ENCODE measurements around the gene PRKCA.

Gene PRKCA

DNA sequence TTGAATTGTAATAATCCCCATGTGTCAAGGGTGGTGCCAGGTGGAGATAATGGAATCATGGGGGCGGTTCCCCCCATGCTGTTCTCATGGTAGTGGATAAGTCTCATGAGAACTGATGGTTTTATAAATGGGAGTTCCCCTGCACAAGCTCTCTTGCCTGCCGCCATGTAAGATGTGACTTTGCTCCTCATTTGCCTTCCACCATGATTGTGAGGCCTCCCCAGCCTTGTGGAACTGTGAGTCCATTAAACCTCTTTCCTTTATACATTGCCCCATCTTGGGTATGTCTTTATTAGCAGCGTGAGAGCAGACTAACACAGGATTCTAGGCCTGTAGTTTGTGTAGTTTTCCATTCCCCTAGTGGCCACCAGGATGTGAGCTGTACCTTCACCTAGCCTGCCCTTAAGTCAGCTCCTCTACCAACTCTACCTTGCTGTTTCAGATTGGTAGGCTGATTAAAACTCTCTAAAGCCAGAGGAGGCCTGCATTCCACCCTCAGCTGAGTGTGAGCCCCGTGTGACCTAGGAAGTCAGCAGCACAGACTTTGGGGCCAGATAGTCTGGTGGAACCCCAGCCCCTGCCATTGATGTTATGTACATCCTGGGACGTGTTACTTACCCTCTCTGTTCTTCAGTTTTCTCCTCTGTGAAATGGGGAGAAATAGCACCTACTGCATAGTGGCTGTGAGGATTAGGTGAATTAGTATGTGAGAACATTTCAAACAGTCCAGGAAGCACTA lies 280.1 kb downstream of the PRKCA start:
- Histone ChIP-seq H3K9me3 (ENCODE audit: insufficient read depth, low read depth, low read length) (no peaks in the 10 kb centered on the region; the same call in 1 of the 2 replicates), H3K4me2 (ENCODE audit: low read depth, low read length, poor library complexity, severe bottlenecking) (no peak overlapping the region), H3K9me2 (replicated peaks; ENCODE audit: low read depth, low read length) (no peaks in the 10 kb centered on the region), H3K79me2 (ENCODE audit: insufficient read depth, low read length) (no peaks in the 10 kb centered on the region), H4K20me1 (ENCODE audit: insufficient read depth, low read length, poor library complexity, severe bottlenecking) (no peaks in the 10 kb centered on the region), H3K4me3 (ENCODE audit: low read length, poor library complexity, severe bottlenecking) (no peak overlapping the region), H3K9ac (ENCODE audit: low read depth, low read length, poor library complexity, severe bottlenecking) (no peak overlapping the region), H3F3A (ENCODE audit: low read depth) (no peaks in the 10 kb centered on the region), H3K36me3 (ENCODE audit: insufficient read depth, low read length) (no peaks in the 10 kb centered on the region), H3K27me3 (ENCODE audit: insufficient read depth, low read length, poor library complexity, severe bottlenecking) (no peaks in the 10 kb centered on the region), H2AFZ (ENCODE audit: low read length) (no peak overlapping the region), H3K4me1 (ENCODE audit: insufficient read depth, low read length, poor library complexity, severe bottlenecking) (no peaks in the 10 kb centered on the region)
- TF ChIP-seq, protein P1, sequence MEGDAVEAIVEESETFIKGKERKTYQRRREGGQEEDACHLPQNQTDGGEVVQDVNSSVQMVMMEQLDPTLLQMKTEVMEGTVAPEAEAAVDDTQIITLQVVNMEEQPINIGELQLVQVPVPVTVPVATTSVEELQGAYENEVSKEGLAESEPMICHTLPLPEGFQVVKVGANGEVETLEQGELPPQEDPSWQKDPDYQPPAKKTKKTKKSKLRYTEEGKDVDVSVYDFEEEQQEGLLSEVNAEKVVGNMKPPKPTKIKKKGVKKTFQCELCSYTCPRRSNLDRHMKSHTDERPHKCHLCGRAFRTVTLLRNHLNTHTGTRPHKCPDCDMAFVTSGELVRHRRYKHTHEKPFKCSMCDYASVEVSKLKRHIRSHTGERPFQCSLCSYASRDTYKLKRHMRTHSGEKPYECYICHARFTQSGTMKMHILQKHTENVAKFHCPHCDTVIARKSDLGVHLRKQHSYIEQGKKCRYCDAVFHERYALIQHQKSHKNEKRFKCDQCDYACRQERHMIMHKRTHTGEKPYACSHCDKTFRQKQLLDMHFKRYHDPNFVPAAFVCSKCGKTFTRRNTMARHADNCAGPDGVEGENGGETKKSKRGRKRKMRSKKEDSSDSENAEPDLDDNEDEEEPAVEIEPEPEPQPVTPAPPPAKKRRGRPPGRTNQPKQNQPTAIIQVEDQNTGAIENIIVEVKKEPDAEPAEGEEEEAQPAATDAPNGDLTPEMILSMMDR (conservative IDR thresholded peaks at IDR 0.05; ENCODE audit: low read length), result no peak
- no peak for TF ChIP-seq EZH2phosphoT487 (IDR thresholded peaks at IDR 0.05; ENCODE audit: borderline replicate concordance)

DNA sequence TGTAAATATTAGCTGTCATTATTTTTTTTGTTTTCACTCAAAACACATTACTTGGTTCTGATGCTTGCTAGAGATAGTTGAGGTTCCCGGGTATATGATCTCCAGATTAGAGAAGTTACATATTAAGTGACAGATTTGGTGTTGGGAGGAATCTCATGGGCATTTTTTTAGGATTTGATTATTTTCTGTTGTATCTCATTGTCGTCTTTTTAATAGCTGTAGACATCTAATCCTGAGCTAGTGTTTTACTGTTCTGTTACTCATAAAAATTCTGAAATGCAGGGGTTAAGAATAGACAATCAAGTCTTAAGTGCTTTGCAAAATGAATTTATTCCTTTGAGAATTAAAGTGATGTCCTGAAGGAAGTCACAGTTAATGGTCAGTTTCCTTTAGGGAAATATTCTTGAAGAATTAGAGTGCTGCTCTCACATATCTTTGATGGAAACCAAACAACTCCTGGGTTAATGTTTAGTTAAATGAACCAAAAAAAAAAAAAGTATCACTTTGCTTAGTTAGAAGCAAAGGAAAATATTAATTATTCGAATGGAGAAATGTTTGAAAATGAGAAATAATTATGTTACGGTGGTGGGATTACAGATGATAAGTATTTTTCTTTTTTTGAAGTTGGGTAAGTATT lies 280.8 kb downstream of the PRKCA start:
- Histone ChIP-seq H3K79me2 (ENCODE audit: insufficient read depth, low read length) (no peaks in the 10 kb centered on the region), H3K4me3 (ENCODE audit: low read length, poor library complexity, severe bottlenecking) (no peak overlapping the region), H3K27me3 (ENCODE audit: insufficient read depth, low read length, poor library complexity, severe bottlenecking) (no peaks in the 10 kb centered on the region), H2AFZ (ENCODE audit: low read length) (no peak overlapping the region), H3K4me1 (ENCODE audit: insufficient read depth, low read length, poor library complexity, severe bottlenecking) (no peaks in the 10 kb centered on the region), H3K9ac (ENCODE audit: low read depth, low read length, poor library complexity, severe bottlenecking) (no peak overlapping the region), H3K36me3 (ENCODE audit: insufficient read depth, low read length) (no peaks in the 10 kb centered on the region), H3F3A (ENCODE audit: low read depth) (no peaks in the 10 kb centered on the region), H3K9me2 (replicated peaks; ENCODE audit: low read depth, low read length) (no peaks in the 10 kb centered on the region), H4K20me1 (ENCODE audit: insufficient read depth, low read length, poor library complexity, severe bottlenecking) (no peaks in the 10 kb centered on the region), H3K9me3 (ENCODE audit: insufficient read depth, low read depth, low read length) (no peaks in the 10 kb centered on the region; the same call in 1 of the 2 replicates), H3K4me2 (ENCODE audit: low read depth, low read length, poor library complexity, severe bottlenecking) (no peak overlapping the region)
- no peak for TF ChIP-seq EZH2phosphoT487 (IDR thresholded peaks at IDR 0.05; ENCODE audit: borderline replicate concordance)
- TF ChIP-seq, protein P1 (conservative IDR thresholded peaks at IDR 0.05; ENCODE audit: low read length), result no peak

DNA sequence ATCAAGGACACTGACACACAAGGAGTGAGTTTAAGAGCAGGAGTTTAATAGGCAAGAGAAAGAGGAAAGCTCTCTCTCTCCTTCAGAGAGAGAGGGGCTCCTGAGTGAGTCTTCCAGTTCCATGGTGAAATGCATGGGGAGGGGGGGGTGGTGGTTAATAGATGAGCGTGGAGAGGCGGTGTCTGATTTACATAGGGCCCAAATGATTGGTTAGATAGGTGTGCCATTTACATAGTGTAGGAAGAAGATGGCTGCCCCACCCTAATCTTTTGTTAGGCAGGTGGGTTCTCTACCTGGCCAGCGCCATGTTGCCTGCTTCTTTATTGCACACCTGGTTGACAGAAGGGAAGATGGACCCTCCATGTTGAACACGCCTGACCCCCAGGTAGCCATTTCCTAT lies 282.5 kb downstream of the PRKCA start:
- Histone ChIP-seq H3K4me3 (ENCODE audit: low read length, poor library complexity, severe bottlenecking) (no peak overlapping the region), H3K27me3 (ENCODE audit: insufficient read depth, low read length, poor library complexity, severe bottlenecking) (no peaks in the 10 kb centered on the region), H2AFZ (ENCODE audit: low read length) (no peak overlapping the region), H3F3A (ENCODE audit: low read depth) (no peaks in the 10 kb centered on the region), H3K9me3 (ENCODE audit: insufficient read depth, low read depth, low read length) (no peaks in the 10 kb centered on the region; the same call in 1 of the 2 replicates), H3K79me2 (ENCODE audit: insufficient read depth, low read length) (no peaks in the 10 kb centered on the region), H4K20me1 (ENCODE audit: insufficient read depth, low read length, poor library complexity, severe bottlenecking) (no peaks in the 10 kb centered on the region), H3K36me3 (ENCODE audit: insufficient read depth, low read length) (no peaks in the 10 kb centered on the region), H3K9ac (ENCODE audit: low read depth, low read length, poor library complexity, severe bottlenecking) (no peak overlapping the region), H3K4me2 (ENCODE audit: low read depth, low read length, poor library complexity, severe bottlenecking) (no peak overlapping the region), H3K4me1 (ENCODE audit: insufficient read depth, low read length, poor library complexity, severe bottlenecking) (no peaks in the 10 kb centered on the region), H3K9me2 (replicated peaks; ENCODE audit: low read depth, low read length) (no peaks in the 10 kb centered on the region)
- TF ChIP-seq, protein P1 (conservative IDR thresholded peaks at IDR 0.05; ENCODE audit: low read length), result no peak
- TF ChIP-seq EZH2phosphoT487 (IDR thresholded peaks at IDR 0.05; ENCODE audit: borderline replicate concordance), result no peak
